ENCODE data around the gene CMBL.

The CMBL gene

DNA sequence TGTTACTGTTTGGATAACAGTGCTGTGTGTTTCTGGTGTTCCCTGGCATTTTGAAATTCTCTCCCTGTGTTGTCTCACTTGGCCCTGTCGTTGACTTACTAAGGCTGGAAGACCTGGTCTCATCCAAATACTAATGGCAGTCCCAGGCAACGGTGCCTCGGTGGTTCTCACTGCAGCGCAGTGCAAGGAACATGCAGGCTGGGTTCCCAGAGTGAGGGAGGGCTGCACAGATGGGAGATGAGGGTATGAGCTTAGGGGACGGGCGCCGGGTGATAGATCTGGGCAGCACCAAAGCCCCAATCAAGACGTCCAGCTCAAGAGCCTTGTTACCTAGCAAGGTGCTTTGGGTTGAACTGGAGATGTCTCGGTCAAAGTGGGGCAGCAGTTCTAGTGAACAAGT lies 46.6 kb downstream of the CMBL start:
- no peak overlapping the region for H3K4me3 ChIP-seq (ENCODE audit: low read depth, low read length)
- no peaks in the 10 kb centered on the region for H3K27me3 ChIP-seq
- no peak for DNase-seq
- H3K9me3 ChIP-seq, result no peaks in the 10 kb centered on the region
- H3K4me1 ChIP-seq, result peaks cover 18% of the 10 kb centered on the region
- TF ChIP-seq, protein P1, sequence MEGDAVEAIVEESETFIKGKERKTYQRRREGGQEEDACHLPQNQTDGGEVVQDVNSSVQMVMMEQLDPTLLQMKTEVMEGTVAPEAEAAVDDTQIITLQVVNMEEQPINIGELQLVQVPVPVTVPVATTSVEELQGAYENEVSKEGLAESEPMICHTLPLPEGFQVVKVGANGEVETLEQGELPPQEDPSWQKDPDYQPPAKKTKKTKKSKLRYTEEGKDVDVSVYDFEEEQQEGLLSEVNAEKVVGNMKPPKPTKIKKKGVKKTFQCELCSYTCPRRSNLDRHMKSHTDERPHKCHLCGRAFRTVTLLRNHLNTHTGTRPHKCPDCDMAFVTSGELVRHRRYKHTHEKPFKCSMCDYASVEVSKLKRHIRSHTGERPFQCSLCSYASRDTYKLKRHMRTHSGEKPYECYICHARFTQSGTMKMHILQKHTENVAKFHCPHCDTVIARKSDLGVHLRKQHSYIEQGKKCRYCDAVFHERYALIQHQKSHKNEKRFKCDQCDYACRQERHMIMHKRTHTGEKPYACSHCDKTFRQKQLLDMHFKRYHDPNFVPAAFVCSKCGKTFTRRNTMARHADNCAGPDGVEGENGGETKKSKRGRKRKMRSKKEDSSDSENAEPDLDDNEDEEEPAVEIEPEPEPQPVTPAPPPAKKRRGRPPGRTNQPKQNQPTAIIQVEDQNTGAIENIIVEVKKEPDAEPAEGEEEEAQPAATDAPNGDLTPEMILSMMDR (IDR thresholded peaks at IDR 0.05; ENCODE audit: low read depth, low read length), result no peak
- H3K36me3 ChIP-seq, result peaks cover 100% of the 10 kb centered on the region

DNA sequence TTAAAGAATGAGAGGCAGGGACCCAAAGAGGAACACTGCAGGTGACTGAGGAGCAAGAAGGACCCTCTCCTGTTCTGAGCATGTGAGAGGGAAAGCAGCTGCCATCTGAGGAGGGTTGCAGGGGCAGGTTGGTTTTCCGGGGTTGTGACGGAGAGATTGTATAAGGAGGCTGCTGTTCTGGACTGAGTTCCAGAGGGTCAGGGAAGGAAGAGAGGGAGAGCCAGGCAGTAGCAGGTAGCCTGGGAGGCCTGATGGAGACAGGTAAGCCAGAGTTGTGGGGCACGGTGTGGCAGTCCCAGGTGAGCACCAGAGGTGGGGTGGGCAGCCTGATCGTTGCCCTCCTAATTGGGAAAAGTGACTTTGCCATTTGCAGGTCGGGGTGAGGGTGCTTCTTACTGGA lies 47.8 kb downstream of the CMBL start:
- no peak overlapping the region for H3K4me3 ChIP-seq (ENCODE audit: low read depth, low read length)
- DNase-seq, result no peak
- H3K27me3 ChIP-seq, result no peaks in the 10 kb centered on the region
- peaks cover 18% of the 10 kb centered on the region for H3K4me1 ChIP-seq
- H3K36me3 ChIP-seq, result peaks cover 100% of the 10 kb centered on the region
- no peaks in the 10 kb centered on the region for H3K9me3 ChIP-seq
- TF ChIP-seq, protein P1 (IDR thresholded peaks at IDR 0.05; ENCODE audit: low read depth, low read length), result no peak

DNA sequence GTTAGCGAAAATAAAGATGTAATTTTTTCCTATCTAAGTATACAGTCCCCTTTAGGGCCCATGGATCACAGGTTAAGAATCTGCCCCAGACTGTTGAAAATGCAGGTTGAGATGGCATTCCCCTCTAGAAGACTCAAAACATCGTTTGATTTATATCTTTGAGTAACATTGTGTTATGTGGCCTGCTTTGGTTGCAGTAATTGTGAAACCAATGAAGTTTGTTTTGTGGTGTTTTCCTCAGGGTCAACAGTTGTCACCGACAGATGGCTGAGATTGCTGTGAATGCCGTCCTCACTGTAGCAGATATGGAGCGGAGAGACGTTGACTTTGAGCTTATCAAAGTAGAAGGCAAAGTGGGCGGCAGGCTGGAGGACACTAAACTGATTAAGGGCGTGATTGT lies 49.8 kb downstream of the CMBL start:
- H3K4me3 ChIP-seq (ENCODE audit: low read depth, low read length), result no peak overlapping the region
- H3K9me3 ChIP-seq, result no peaks in the 10 kb centered on the region
- TF ChIP-seq, protein P1 (IDR thresholded peaks at IDR 0.05; ENCODE audit: low read depth, low read length), result no peak
- no peaks in the 10 kb centered on the region for H3K27me3 ChIP-seq
- DNase-seq, result no peak
- H3K4me1 ChIP-seq, result peaks cover 18% of the 10 kb centered on the region
- peaks cover 96% of the 10 kb centered on the region for H3K36me3 ChIP-seq

DNA sequence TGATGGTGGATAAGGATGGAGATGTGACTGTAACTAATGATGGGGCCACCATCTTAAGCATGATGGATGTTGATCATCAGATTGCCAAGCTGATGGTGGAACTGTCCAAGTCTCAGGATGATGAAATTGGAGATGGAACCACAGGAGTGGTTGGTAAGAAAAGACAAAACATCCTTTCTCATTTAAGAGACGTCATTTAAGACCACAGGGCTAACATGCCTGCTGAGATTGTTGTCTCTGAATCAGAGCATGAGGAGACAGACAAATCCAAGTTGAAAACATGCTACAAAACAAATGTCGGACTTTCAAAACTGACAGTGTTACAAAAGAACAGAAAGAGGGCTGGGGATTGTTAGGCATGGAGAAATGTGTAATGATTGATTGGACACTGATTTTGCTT lies 53.0 kb downstream of the CMBL start:
- DNase-seq, result no peak
- TF ChIP-seq, protein P1 (IDR thresholded peaks at IDR 0.05; ENCODE audit: low read depth, low read length), result no peak

DNA sequence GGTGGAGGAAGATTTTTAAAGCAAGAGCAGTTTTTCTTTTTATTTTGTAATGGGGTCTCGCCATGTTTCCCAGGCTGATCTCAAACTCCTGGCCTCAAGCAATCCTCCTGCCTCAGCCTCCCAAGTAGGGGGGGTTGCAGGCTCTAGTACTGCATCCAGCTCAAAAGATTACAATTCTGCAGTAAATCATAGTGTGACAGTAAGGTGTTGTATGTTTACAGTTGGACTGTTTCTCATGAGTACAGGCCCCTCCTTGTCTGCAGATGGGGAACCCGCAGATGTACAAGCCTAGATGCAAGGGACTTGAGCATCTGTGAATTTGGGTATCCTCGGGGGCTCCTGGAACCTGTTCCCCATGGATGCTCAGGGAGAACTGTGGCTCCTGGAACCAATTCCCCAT lies 54.3 kb downstream of the CMBL start:
- no peak for DNase-seq
- TF ChIP-seq, protein P1 (IDR thresholded peaks at IDR 0.05; ENCODE audit: low read depth, low read length), result no peak
- Histone ChIP-seq H3K4me1 (no peaks in the 10 kb centered on the region), H3K4me3 (ENCODE audit: low read depth, low read length) (no peak overlapping the region), H3K36me3 (peaks cover 68% of the 10 kb centered on the region), H3K27me3 (no peaks in the 10 kb centered on the region), H3K9me3 (no peaks in the 10 kb centered on the region)

More for the DNA sequence above, 53.0 kb downstream of the CMBL start:
- H3K4me3 ChIP-seq (ENCODE audit: low read depth, low read length), result no peak overlapping the region
- no peaks in the 10 kb centered on the region for H3K9me3 ChIP-seq
- H3K36me3 ChIP-seq, result peaks cover 81% of the 10 kb centered on the region
- H3K4me1 ChIP-seq, result 0 out of 2 replicates have a peak, but pooled peaks cover under 1% of the 10 kb centered on the region
- H3K27me3 ChIP-seq, result no peaks in the 10 kb centered on the region

DNA sequence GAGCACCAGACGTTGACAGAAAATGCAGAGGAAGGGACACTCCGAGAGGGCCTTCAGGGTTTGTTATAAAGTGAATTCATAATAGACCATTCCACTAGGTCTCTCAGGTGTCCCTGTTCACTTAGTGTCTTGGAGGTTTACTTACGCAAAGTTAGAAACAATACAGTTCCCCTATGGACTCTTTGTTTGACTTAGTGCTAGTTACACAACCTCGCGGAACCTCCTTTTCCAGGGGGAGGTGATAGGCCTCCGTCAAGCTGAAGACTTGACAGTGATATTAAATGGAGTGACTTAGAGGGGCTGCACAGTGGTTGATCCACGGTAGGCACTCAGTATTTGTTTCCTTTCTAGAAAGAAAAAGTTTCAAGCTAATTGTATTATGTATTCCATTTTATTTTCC lies 56.3 kb downstream of the CMBL start:
- Histone ChIP-seq H3K36me3 (peaks cover 48% of the 10 kb centered on the region), H3K9me3 (no peaks in the 10 kb centered on the region), H3K27me3 (no peaks in the 10 kb centered on the region), H3K4me3 (ENCODE audit: low read depth, low read length) (peak overlapping the region; percentile 97), H3K4me1 (no peaks in the 10 kb centered on the region)
- TF ChIP-seq, protein P1 (IDR thresholded peaks at IDR 0.05; ENCODE audit: low read depth, low read length), result no peak
- DNase-seq, result no peak
